SK-N-MC (cell line): Measurements from ENCODE around the gene MRPL49.

ENCODE experiments used
- EZH2 ChIP-seq: fragments of 200-600 bp; sonication (generic); IDR thresholded peaks from one replicate; pipeline ENCODE4 v1.6.1; 2017; ENCODE audit warnings: antibody characterized with exemption
- FOXP2 ChIP-seq: optimal IDR thresholded peaks from 2 replicates; pipeline ENCODE3; 2011; ENCODE audit warnings: mild to moderate bottlenecking, moderate library complexity; ENCODE audit not compliant: insufficient read depth; ENCODE audit errors: extremely low read length, control extremely low read depth
- POLR2AphosphoS5 ChIP-seq: IDR thresholded peaks from 2 replicates; pipeline ENCODE4 v1.6.1; 2012; ENCODE audit warnings: mild to moderate bottlenecking, low read depth, low read length, borderline replicate concordance

GRCh38 chr11:65109231-65110198 lies 12.6 kb upstream of the MRPL49 start:
- TF ChIP-seq EZH2 (no peak), POLR2AphosphoS5 (no peak), FOXP2 (no peak)
